Body of pancreas (tissue), 4 donors: ENCODE measurements around the gene MARS1.

Source experiments
- CTCF ChIP-seq, 7 experiments: fragments of 450-650 bp in 4 of 7; fragments of 200-600 bp in 3 of 7; sonication (generic) in 3 of 7; IDR thresholded peaks; one replicate each; pipeline ENCODE4 v1.5.1; 2016 to 2019; ENCODE audit warnings: antibody characterized with exemption in 7 of 7
- POLR2A ChIP-seq, 3 donors: fragments of 450-650 bp; IDR thresholded peaks; one replicate each; pipeline ENCODE4 v1.6.1; 2016; ENCODE audit warnings: antibody characterized with exemption in 3 of 3, mild to moderate bottlenecking in 2 of 3

GRCh38 chr12:57546438-57547287 is 58.8 kb downstream of the MARS1 start, which contains the start of gene DCTN2:
- TF ChIP-seq CTCF (IDR thresholded peaks at IDR 0.05) = peak in 1 of 7 experiments; percentile 12
- peak; percentile 53 to 76 (median 73) for TF ChIP-seq POLR2A (IDR thresholded peaks at IDR 0.05)
